GM12878 (cell line): ENCODE results near the gene TMEM41A. TPM values are rescaled to one million over a fixed set of nuclear protein-coding genes. Genes with fewer than 3 reads are reported as not detected.

ENCODE experiments used
- ASH2L ChIP-seq: fragments of 300-600, 200-600 bp; sonication (generic); IDR thresholded peaks from 2 replicates; pipeline ENCODE4 v1.6.1; 2017; ENCODE audit warnings: low read depth, mild to moderate bottlenecking, borderline replicate concordance
- BMI1 ChIP-seq: fragments of 450-650 bp; IDR thresholded peaks from 2 replicates; pipeline ENCODE4 v1.6.1; 2016; ENCODE audit warnings: mild to moderate bottlenecking, moderate library complexity, borderline replicate concordance
- BRCA1 ChIP-seq: IDR thresholded peaks from 2 replicates; pipeline ENCODE4 v1.6.1; 2011; ENCODE audit warnings: low read depth, low read length, improper control_type of control experiment
- CEBPB ChIP-seq, 2 experiments: fragments of 150-350 bp in 1 of 2; IDR thresholded peaks; 2 replicates each; pipeline ENCODE4 v1.6.1; 2012 to 2014; ENCODE audit warnings: low read depth in 2 of 2, low read length in 2 of 2, borderline replicate concordance in 1 of 2, inconsistent platforms in 1 of 2
- E2F8 ChIP-seq: fragments of 450-650 bp; IDR thresholded peaks from 2 replicates; pipeline ENCODE4 v1.6.1; 2018; ENCODE audit warnings: mild to moderate bottlenecking, low read depth, moderate library complexity; ENCODE audit not compliant: partially characterized antibody
- GABPA ChIP-seq: IDR thresholded peaks from 2 replicates; pipeline ENCODE4 v1.6.1; 2014; ENCODE audit warnings: antibody characterized with exemption, low read depth, mild to moderate bottlenecking, inconsistent platforms
- HDAC2 ChIP-seq: fragments of 200-600 bp; sonication (generic); IDR thresholded peaks from 2 replicates; pipeline ENCODE4 v1.6.1; 2017
- IRF4 ChIP-seq: IDR thresholded peaks from 2 replicates; pipeline ENCODE4 v1.6.1; 2011; ENCODE audit warnings: low read depth, low read length
- IRF5 ChIP-seq: fragments of 450-650 bp; IDR thresholded peaks from 2 replicates; pipeline ENCODE4 v1.6.1; 2017; ENCODE audit warnings: borderline replicate concordance
- JUNB ChIP-seq: IDR thresholded peaks from 2 replicates; pipeline ENCODE4 v1.6.1; 2016; ENCODE audit warnings: antibody characterized with exemption, mild to moderate bottlenecking
- MYB ChIP-seq: fragments of 150-350 bp; IDR thresholded peaks from 2 replicates; pipeline ENCODE4 v1.6.1; 2014; ENCODE audit warnings: mild to moderate bottlenecking, low read depth, low read length, borderline replicate concordance
- POLR2AphosphoS5 ChIP-seq: IDR thresholded peaks from 2 replicates; pipeline ENCODE4 v1.6.1; 2011; ENCODE audit warnings: mild to moderate bottlenecking, low read length, inconsistent platforms
- POU2F2 ChIP-seq: IDR thresholded peaks from 3 replicates; pipeline ENCODE4 v1.6.1; 2011; ENCODE audit warnings: low read depth, mild to moderate bottlenecking, low read length, borderline replicate concordance
- RBBP5 ChIP-seq: fragments of 200-600 bp; sonication (generic); conservative IDR thresholded peaks from 2 replicates; pipeline ENCODE4 v1.6.1; 2016
- SMAD1 ChIP-seq: fragments of 450-650 bp; IDR thresholded peaks from 2 replicates; pipeline ENCODE4 v1.6.1; 2018; ENCODE audit warnings: mild to moderate bottlenecking, low read depth; ENCODE audit not compliant: partially characterized antibody
- SREBF1 ChIP-seq: IDR thresholded peaks from 2 replicates; pipeline ENCODE4 v1.6.1; 2012; ENCODE audit warnings: mild to moderate bottlenecking, low read length
- ZBED1 ChIP-seq: IDR thresholded peaks from 2 replicates; pipeline ENCODE4 v1.6.1; 2016; ENCODE audit warnings: borderline replicate concordance
- ZBTB4 ChIP-seq: fragments of 450-650 bp; formaldehyde crosslinking; IDR thresholded peaks from 2 replicates; pipeline ENCODE4 v1.4.0; 2022; ENCODE audit warnings: mild to moderate bottlenecking, moderate library complexity
- ZNF217 ChIP-seq: fragments of 450-650 bp; IDR thresholded peaks from 2 replicates; pipeline ENCODE4 v1.6.1; 2017; ENCODE audit warnings: antibody characterized with exemption, mild to moderate bottlenecking
- ZZZ3 ChIP-seq: IDR thresholded peaks from 2 replicates; pipeline ENCODE4 v1.6.1; 2011; ENCODE audit warnings: low read depth; ENCODE audit not compliant: control insufficient read depth, insufficient read length
- polyA plus RNA-seq, 11 experiments: library from polyadenylated mRNA; depleted of rRNA in 4 of 11; unstranded in 6 of 11; stranded (reverse) in 5 of 11; fragments of >200 nt; fragmentation: Nextera tagmentation in 4 of 11; fragmentation: Illumina TruSeq in 1 of 11; extraction: Ambion mirVana in 4 of 11; extraction: Trizol in 1 of 11; gene quantifications; 1 replicate in 1 of 11; 2 replicates in 10 of 11; pipeline versions ENCODE4 v1.2.1 to v1.2.3, GENCODE V29; 2011 to 2016; ENCODE audit warnings: inconsistent platforms in 2 of 11, missing spikeins in 2 of 11, low read depth in 1 of 11
- total RNA-seq, 4 experiments: library from RNA; depleted of rRNA in 3 of 4; stranded (reverse); fragments of >200 nt in 3 of 4; fragmentation: Illumina TruSeq in 1 of 4; extraction: Trizol in 1 of 4; gene quantifications; 2 replicates each; pipeline versions ENCODE4 v1.2.1 to v1.2.3, GENCODE V29; 2013 to 2021

The TMEM41A gene
- total and polyA plus RNA-seq, 10 of the 15 experiments (the other 5 are each of a cell fraction or from before 2014, with no cell fraction given), result 13.9 to 33.2 (median 21.8) TPM

- TF ChIP-seq GABPA (peak; percentile 58), E2F8 (no peak), MYB (no peak), CEBPB (IDR thresholded peaks at IDR 0.05; ENCODE audit: borderline replicate concordance in 1 of 2, low read depth in 2 of 2, low read length in 2 of 2) (peak; percentile 86 to 94; a peak in 3 of 4 replicates), HDAC2 (no peak), BRCA1 (no peak), ZBED1 (peak; percentile 95), JUNB (peak; percentile 95), SMAD1 (no peak), BMI1 (no peak), POU2F2 (no peak; the same call in 2 of the 3 replicates), RBBP5 (no peak), ZBTB4 (no peak), ZNF217 (no peak), SREBF1 (no peak), IRF5 (no peak), ZZZ3 (no peak), ASH2L (no peak), POLR2AphosphoS5 (peak; percentile 56; the same call in 1 of the 2 replicates), IRF4 (peak; percentile 75)
Observed at GRCh38 chr3:185537369-185537970, 38.6 kb upstream of the TMEM41A start (continued).
